KMS-11 (cell line): ENCODE results near the gene MAPT.

Experiments
- H2AFZ ChIP-seq: fragments of 200-600 bp; sonication (generic); 2 replicates; pipeline ENCODE4 v1.6.1; 2016; ENCODE audit warnings: antibody characterized with exemption, mixed run types, low read depth
- H3K27ac ChIP-seq: fragments of 200-600 bp; sonication (generic); 2 replicates; pipeline ENCODE4 v1.6.1; 2016; ENCODE audit warnings: mild to moderate bottlenecking, mixed run types
- H3K27me3 ChIP-seq: fragments of 200-600 bp; sonication (generic); 2 replicates; pipeline ENCODE4 v1.6.1; 2017; ENCODE audit warnings: mild to moderate bottlenecking, low read depth, mixed run types, moderate library complexity; ENCODE audit not compliant: insufficient read depth
- H3K36me3 ChIP-seq: fragments of 200-600 bp; sonication (generic); 2 replicates; pipeline ENCODE4 v1.6.1; 2017; ENCODE audit warnings: mild to moderate bottlenecking, mixed run types; ENCODE audit not compliant: insufficient read depth
- H3K4me1 ChIP-seq: fragments of 200-600 bp; sonication (generic); 2 replicates; pipeline ENCODE4 v1.6.1; 2016; ENCODE audit warnings: mild to moderate bottlenecking, low read depth, mixed run types; ENCODE audit not compliant: poor library complexity, severe bottlenecking
- H3K4me2 ChIP-seq: fragments of 200-600 bp; sonication (generic); 2 replicates; pipeline ENCODE4 v1.7.0; 2016; ENCODE audit warnings: mild to moderate bottlenecking, mixed run types
- H3K4me3 ChIP-seq: fragments of 200-600 bp; sonication (generic); IDR thresholded peaks from 2 replicates; pipeline ENCODE4 v1.6.1; 2017; ENCODE audit warnings: low read depth, low read length, mixed read lengths; ENCODE audit not compliant: insufficient read depth
- H3K79me2 ChIP-seq: fragments of 200-600 bp; sonication (generic); 2 replicates; pipeline ENCODE4 v1.6.1; 2016; ENCODE audit warnings: low read depth, mixed run types; ENCODE audit not compliant: insufficient read depth
- H3K9ac ChIP-seq: fragments of 200-600 bp; sonication (generic); 2 replicates; pipeline ENCODE4 v1.6.1; 2016; ENCODE audit warnings: mild to moderate bottlenecking, mixed run types
- H4K20me1 ChIP-seq: fragments of 200-600 bp; sonication (generic); 2 replicates; pipeline ENCODE4 v1.6.1; 2016; ENCODE audit warnings: mild to moderate bottlenecking, mixed run types; ENCODE audit not compliant: insufficient read depth
- CTCF ChIP-seq: fragments of 200-600 bp; sonication (generic); conservative IDR thresholded peaks from 2 replicates; pipeline ENCODE4 v1.6.1; 2017; ENCODE audit warnings: low read depth, mild to moderate bottlenecking, antibody characterized with exemption, low read length, moderate library complexity, mixed read lengths

The MAPT gene

GRCh38 chr17:45906237-45906636, 11.9 kb downstream of the MAPT start:
- peaks cover 17% of the 10 kb centered on the region for H3K4me1 ChIP-seq
- H3K9ac ChIP-seq = no peak overlapping the region
- no peak for TF ChIP-seq CTCF
- no peaks in the 10 kb centered on the region for H3K27me3 ChIP-seq
- H3K79me2 ChIP-seq = no peaks in the 10 kb centered on the region
- H3K36me3 ChIP-seq = no peaks in the 10 kb centered on the region
- H3K4me2 ChIP-seq = no peak overlapping the region
- no peak overlapping the region for H2AFZ ChIP-seq
- no peaks in the 10 kb centered on the region for H4K20me1 ChIP-seq
- no peak overlapping the region for H3K27ac ChIP-seq
- no peak overlapping the region for H3K4me3 ChIP-seq

- Histone ChIP-seq H3K27ac (no peak overlapping the region), H3K4me2 (no peak overlapping the region), H3K27me3 (no peaks in the 10 kb centered on the region), H3K36me3 (no peaks in the 10 kb centered on the region), H2AFZ (no peak overlapping the region), H4K20me1 (no peaks in the 10 kb centered on the region), H3K4me3 (no peak overlapping the region), H3K4me1 (peaks cover 17% of the 10 kb centered on the region), H3K9ac (no peak overlapping the region), H3K79me2 (no peaks in the 10 kb centered on the region)
- no peak for TF ChIP-seq CTCF
Measured at GRCh38 chr17:45906927-45907622, 12.7 kb downstream of the MAPT start.

- no peak for TF ChIP-seq CTCF
- H3K79me2 ChIP-seq = no peaks in the 10 kb centered on the region
- H3K4me1 ChIP-seq = peaks cover 17% of the 10 kb centered on the region
- H4K20me1 ChIP-seq = no peaks in the 10 kb centered on the region
- no peak overlapping the region; the same call in 1 of the 2 replicates for H3K27ac ChIP-seq
- H3K9ac ChIP-seq = no peak overlapping the region
- H3K36me3 ChIP-seq = no peaks in the 10 kb centered on the region
- H3K4me3 ChIP-seq = no peak overlapping the region
- no peak overlapping the region for H2AFZ ChIP-seq
- no peak overlapping the region; the same call in 1 of the 2 replicates for H3K4me2 ChIP-seq
- H3K27me3 ChIP-seq = no peaks in the 10 kb centered on the region
Measured at GRCh38 chr17:45907750-45908395, 13.5 kb downstream of the MAPT start.

GRCh38 chr17:45908460-45908859, 14.1 kb downstream of the MAPT start:
- peak overlapping the region; percentile 28; the same call in 1 of the 2 replicates for H3K27ac ChIP-seq
- H3K4me3 ChIP-seq = no peak overlapping the region
- H3K4me1 ChIP-seq = peaks cover 17% of the 10 kb centered on the region
- H3K9ac ChIP-seq = no peak overlapping the region
- H4K20me1 ChIP-seq = no peaks in the 10 kb centered on the region
- H3K79me2 ChIP-seq = no peaks in the 10 kb centered on the region
- no peaks in the 10 kb centered on the region for H3K36me3 ChIP-seq
- no peak overlapping the region for H2AFZ ChIP-seq
- peak overlapping the region; percentile 18; the same call in 1 of the 2 replicates for H3K4me2 ChIP-seq
- no peak for TF ChIP-seq CTCF
- H3K27me3 ChIP-seq = no peaks in the 10 kb centered on the region
